Spleen (tissue), 11 donors: Measurements from ENCODE around the gene ZNF581. TPM values are rescaled to one million over a fixed set of nuclear protein-coding genes. Genes with fewer than 3 reads are reported as not detected.
A peak's percentile ranks its signal among the peaks of the same experiment; 100 is the strongest.

ENCODE experiments used
- DNase-seq: peaks from one replicate; pipeline ENCODE4 v3.0.0-alpha.2; 2020
- H3K27ac ChIP-seq, 8 donors: fragments of 200-600 bp; sonication (generic) in 7 of 8; 1 replicate in 4 of 8; 2 replicates in 4 of 8; pipeline versions ENCODE4 v1.5.0 to v1.8.0; 2016 to 2021; ENCODE audit warnings: inconsistent platforms in 4 of 8, mild to moderate bottlenecking in 4 of 8, moderate library complexity in 1 of 8
- H3K27me3 ChIP-seq, 7 donors: fragments of 200-600 bp; sonication (generic) in 6 of 7; replicated peaks in 1 of 7; 1 replicate in 4 of 7; 2 replicates in 3 of 7; pipeline versions ENCODE4 v1.5.0 to v1.8.0; 2016 to 2021; ENCODE audit warnings: inconsistent platforms in 3 of 7, mild to moderate bottlenecking in 1 of 7
- H3K36me3 ChIP-seq, 6 donors: fragments of 200-600 bp; sonication (generic) in 5 of 6; 1 replicate in 4 of 6; 2 replicates in 2 of 6; pipeline versions ENCODE4 v1.5.0 to v1.8.0; 2016 to 2021; ENCODE audit warnings: inconsistent platforms in 2 of 6
- H3K4me1 ChIP-seq, 6 donors: fragments of 200-600 bp; sonication (generic) in 5 of 6; 1 replicate in 3 of 6; 2 replicates in 3 of 6; pipeline versions ENCODE4 v1.5.0 to v1.8.0; 2016 to 2021; ENCODE audit warnings: inconsistent platforms in 3 of 6
- H3K4me3 ChIP-seq, 8 donors: fragments of 200-600 bp; sonication (generic) in 7 of 8; 1 replicate in 4 of 8; 2 replicates in 4 of 8; pipeline versions ENCODE4 v1.5.0 to v1.8.0; 2016 to 2021; ENCODE audit warnings: inconsistent platforms in 4 of 8, mild to moderate bottlenecking in 4 of 8, moderate library complexity in 2 of 8
- H3K9me3 ChIP-seq, 8 donors: fragments of 200-600 bp; sonication (generic) in 7 of 8; 1 replicate in 4 of 8; 2 replicates in 4 of 8; pipeline versions ENCODE4 v1.5.0 to v1.8.0; 2016 to 2021; ENCODE audit warnings: inconsistent platforms in 4 of 8
- POLR2A ChIP-seq, 3 donors: fragments of 450-650 bp; IDR thresholded peaks; one replicate each; pipeline ENCODE4 v1.5.1; 2017; ENCODE audit warnings: antibody characterized with exemption in 3 of 3, mild to moderate bottlenecking in 1 of 3
- POLR2AphosphoS5 ChIP-seq, 3 donors: sonication (generic); formaldehyde crosslinking; IDR thresholded peaks; one replicate each; pipeline ENCODE4 v1.5.1; 2017; ENCODE audit warnings: antibody characterized with exemption in 3 of 3
- WGBS, 5 donors: extraction: QIAGEN DNeasy Blood & Tissue Kit in 3 of 5; methylation state at CpG; one replicate each; pipeline versions ENCODE4 v1.1.5 to v1.1.7; 2013 to 2018; 5-methylcytosine and 5-hydroxymethylcytosine counted together
- intact Hi-C: fragments of 100-400 bp; cut with DNase I; formaldehyde crosslinking; loops from one replicate; pipeline ENCODE4 v1.15.0; 2023; ENCODE audit warnings: low total_unique reads
- polyA plus RNA-seq, 3 donors: library from polyadenylated mRNA; stranded (reverse); fragments of 200-250 nt; gene quantifications; one replicate each; pipeline ENCODE4 v1.2.1, GENCODE V29; 2013
- total RNA-seq, 7 donors: library from RNA; depleted of rRNA in 3 of 7; stranded (reverse); fragments of >200 nt in 3 of 7; fragmentation: NEBNext Ultra II Directional in 4 of 7; extraction: Animal tissue kit (Norgen Biotek cat#: 25700) in 4 of 7; gene quantifications; one replicate each; pipeline versions ENCODE4 v1.1.0 to v1.2.1, GENCODE V29; 2016 to 2021
- TF ChIP-seq, protein P1 (sequence below), 11 experiments: fragments of 200-600 bp in 7 of 11; fragments of 450-650 bp in 4 of 11; sonication (generic) in 4 of 11; IDR thresholded peaks in 8 of 11; conservative IDR thresholded peaks in 3 of 11; 1 replicate in 7 of 11; 2 replicates in 4 of 11; pipeline versions ENCODE4 v1.4.0 to v1.8.0; 2016 to 2021; ENCODE audit warnings: antibody characterized with exemption in 11 of 11, inconsistent platforms in 4 of 11, mild to moderate bottlenecking in 1 of 11
- donor health status: healthy with polysubstance abuse.
- donor health status: DM: no; HTN: no; CAD: no; lungs with moderate emphysema.
- donor health status: DM: no; HTN: no; CAD: no.
- donor health status: Bipolar disorder and iron deficiency.
- donor health status: healthy.
- donor health status: DM: no; HTN: no; CAD: no.
- donor health status: DM: yes; HTN: yes; CAD: no.

ZNF581 gene
- total and polyA plus RNA-seq, 10 donors = 21.4 to 46.5 (median 30.2) TPM

DNA sequence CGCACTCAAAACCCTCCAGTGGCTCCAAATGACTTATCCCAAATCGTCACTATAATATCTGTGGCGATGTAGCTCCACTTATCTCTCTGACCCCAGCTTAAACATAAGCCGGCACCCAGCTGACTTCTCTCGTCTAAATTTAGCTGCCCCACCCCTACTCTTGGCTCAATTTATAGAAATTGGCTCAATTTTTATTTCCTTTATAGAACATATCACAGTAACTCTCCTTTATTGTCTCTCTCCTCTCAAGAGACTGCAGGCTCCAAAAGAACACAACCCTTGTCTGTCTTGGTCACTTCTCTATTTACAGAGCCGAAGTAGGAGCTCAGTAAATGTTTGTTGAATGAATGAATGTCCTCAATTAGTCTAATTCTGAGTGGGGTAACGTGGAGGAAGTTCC lies 19.9 kb upstream of the ZNF581 start:
- no peak for DNase-seq
- 65 to 78% (median 72%) methylated on average over 7 of the region's 7 CpGs for WGBS, 5 donors
- Histone ChIP-seq H3K27ac (peak overlapping the region in 7 of 8 donors; percentile 92 to 98 (median 95)), H3K27me3 (no peaks in the 10 kb centered on the region), H3K4me1 (peaks cover 0 to 82% (median 37%) of the 10 kb centered on the region in 6 donors), H3K36me3 (peaks cover 0 to 25% (median 8%) of the 10 kb centered on the region in 6 donors), H3K4me3 (peak overlapping the region in 4 of 8 donors; percentile 44 to 77 (median 47)), H3K9me3 (no peaks in the 10 kb centered on the region)
- TF ChIP-seq, protein P1, sequence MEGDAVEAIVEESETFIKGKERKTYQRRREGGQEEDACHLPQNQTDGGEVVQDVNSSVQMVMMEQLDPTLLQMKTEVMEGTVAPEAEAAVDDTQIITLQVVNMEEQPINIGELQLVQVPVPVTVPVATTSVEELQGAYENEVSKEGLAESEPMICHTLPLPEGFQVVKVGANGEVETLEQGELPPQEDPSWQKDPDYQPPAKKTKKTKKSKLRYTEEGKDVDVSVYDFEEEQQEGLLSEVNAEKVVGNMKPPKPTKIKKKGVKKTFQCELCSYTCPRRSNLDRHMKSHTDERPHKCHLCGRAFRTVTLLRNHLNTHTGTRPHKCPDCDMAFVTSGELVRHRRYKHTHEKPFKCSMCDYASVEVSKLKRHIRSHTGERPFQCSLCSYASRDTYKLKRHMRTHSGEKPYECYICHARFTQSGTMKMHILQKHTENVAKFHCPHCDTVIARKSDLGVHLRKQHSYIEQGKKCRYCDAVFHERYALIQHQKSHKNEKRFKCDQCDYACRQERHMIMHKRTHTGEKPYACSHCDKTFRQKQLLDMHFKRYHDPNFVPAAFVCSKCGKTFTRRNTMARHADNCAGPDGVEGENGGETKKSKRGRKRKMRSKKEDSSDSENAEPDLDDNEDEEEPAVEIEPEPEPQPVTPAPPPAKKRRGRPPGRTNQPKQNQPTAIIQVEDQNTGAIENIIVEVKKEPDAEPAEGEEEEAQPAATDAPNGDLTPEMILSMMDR (IDR thresholded peaks at IDR 0.05 in 8 of 11, conservative IDR thresholded peaks at IDR 0.05 in 3 of 11) = no peak
- no peak for TF ChIP-seq POLR2A (IDR thresholded peaks at IDR 0.05)
- no peak for TF ChIP-seq POLR2AphosphoS5 (IDR thresholded peaks at IDR 0.05)
- intact Hi-C loops = no loop called here

DNA sequence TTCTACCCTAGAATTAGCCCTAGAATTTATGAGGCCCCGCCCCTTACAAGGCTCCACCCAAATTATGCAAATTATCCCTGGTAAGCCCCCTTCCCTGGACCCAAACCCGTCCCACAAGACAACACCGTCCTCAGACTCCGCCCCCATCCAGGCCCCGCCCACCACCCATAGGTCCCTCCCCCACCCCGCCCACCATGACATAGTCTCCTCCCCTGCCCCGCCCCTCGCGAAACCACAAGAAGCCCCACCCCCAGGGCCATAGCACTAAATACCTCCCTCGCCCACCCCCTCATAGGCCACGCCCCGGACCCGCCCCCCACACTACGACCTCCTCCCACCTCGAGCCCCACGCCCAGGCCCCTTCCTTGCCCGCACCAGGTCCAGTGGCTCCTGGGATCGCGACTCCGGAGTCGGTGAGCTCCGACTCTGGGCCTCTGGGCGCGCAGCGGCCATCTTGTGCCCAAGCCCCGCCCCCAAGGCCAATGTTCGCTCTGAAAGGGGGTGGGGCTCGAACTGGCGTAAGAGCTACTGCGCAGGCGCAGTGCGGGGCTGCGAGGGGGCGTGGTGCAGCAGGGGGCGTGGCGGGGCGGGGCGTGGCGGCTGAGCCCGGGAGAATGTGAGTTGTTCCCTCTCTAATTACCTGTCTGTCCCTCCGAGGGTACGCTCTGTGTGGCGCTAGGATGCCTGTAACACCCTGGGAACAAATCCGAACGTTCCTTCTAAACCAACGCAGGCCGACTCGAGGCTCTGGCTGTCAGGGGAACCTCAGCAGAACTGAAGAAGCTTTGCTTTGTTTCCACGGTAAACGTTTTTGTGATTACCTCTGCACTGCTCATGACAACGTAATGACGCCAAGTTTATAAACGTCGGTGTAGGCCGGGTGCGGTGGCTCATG lies 19.1 kb upstream of the ZNF581 start, which contains the start of gene ZNF784:
TSS of gene ZNF784 (minus strand) at position 458 of the 895 bp plus-strand sequence. CDS start at position 453, 5 bp downstream.
- peak within 1 kb of the TSS; percentile 92 to 98 (median 94) for H3K27ac ChIP-seq
- intact Hi-C loops = no loop called here
- no peaks in the 10 kb centered on the region for H3K9me3 ChIP-seq
- peaks cover 0 to 74% (median 36%) of the 10 kb centered on the region in 6 donors for H3K4me1 ChIP-seq
- DNase-seq = peak; percentile 96
- H3K27me3 ChIP-seq = no peaks in the 10 kb centered on the region
- peak within 1 kb of the TSS; percentile 25 to 77 (median 44) for H3K4me3 ChIP-seq
- peaks cover 0 to 25% (median 8%) of the 10 kb centered on the region in 6 donors for H3K36me3 ChIP-seq
- WGBS, 5 donors = 1% methylated on average over 25 to 56 of the region's 56 CpGs
- TF ChIP-seq POLR2A (IDR thresholded peaks at IDR 0.05) = peak in 2 of 3 donors; percentile 15 to 20
- TF ChIP-seq POLR2AphosphoS5 (IDR thresholded peaks at IDR 0.05) = peak; percentile 86 to 91 (median 88)
- TF ChIP-seq, protein P1 (IDR thresholded peaks at IDR 0.05 in 8 of 11, conservative IDR thresholded peaks at IDR 0.05 in 3 of 11) = peak in 1 of 11 experiments; percentile 14

DNA sequence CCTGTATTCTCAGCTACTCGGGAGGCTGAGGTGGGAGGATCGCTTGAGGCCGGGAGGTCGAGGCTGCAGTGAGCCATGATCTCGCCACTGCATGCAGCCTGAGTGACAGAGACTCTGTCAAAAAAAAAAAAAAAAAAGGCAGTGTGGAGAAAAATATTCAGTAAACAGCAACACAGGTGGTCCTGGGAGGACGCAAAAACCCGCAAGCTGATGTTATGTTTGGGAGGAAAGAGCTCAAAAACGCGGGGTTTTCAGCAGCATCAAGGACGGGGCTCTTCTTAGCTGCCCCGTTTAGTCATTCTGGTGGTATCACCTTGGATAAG lies 18.5 kb upstream of the ZNF581 start:
- H3K27ac ChIP-seq = peak overlapping the region; percentile 92 to 98 (median 94)
- no peaks in the 10 kb centered on the region for H3K9me3 ChIP-seq
- intact Hi-C loops = no loop called here
- H3K36me3 ChIP-seq = peaks cover 0 to 25% (median 8%) of the 10 kb centered on the region in 6 donors
- no peaks in the 10 kb centered on the region for H3K27me3 ChIP-seq
- peaks cover 0 to 68% (median 36%) of the 10 kb centered on the region in 6 donors for H3K4me1 ChIP-seq
- H3K4me3 ChIP-seq = peak overlapping the region; percentile 25 to 77 (median 44)
- DNase-seq = no peak
- TF ChIP-seq, protein P1 (IDR thresholded peaks at IDR 0.05 in 8 of 11, conservative IDR thresholded peaks at IDR 0.05 in 3 of 11) = no peak
- TF ChIP-seq POLR2A (IDR thresholded peaks at IDR 0.05) (no peak), POLR2AphosphoS5 (IDR thresholded peaks at IDR 0.05) (no peak)
- WGBS, 5 donors = 42 to 52% (median 45%) methylated on average over 11 of the region's 11 CpGs

DNA sequence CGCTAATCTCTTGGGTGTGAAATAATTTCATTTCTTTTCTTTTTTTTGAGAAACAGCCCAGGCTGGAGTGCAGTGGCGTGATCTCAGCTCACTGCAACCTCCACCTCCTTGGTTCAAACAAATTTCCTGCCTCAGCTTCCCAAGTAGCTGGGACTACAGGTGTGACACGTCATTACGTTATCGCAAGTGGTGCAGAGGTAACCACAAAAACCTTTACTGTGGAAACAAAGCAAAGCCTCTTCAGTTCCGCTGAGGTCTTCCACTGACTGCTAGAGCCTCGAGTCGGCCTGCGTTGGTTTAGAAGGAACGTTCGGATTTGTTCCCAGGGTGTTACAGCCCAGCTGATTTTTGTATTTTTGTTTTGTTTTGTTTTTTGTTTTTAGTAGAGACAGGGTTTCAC lies 17.1 kb upstream of the ZNF581 start:
- Histone ChIP-seq H3K27ac (peak overlapping the region in 4 of 8 donors; percentile 17 to 48 (median 32)), H3K4me3 (no peak overlapping the region), H3K9me3 (no peaks in the 10 kb centered on the region), H3K4me1 (peaks cover 0 to 57% (median 26%) of the 10 kb centered on the region in 6 donors), H3K27me3 (no peaks in the 10 kb centered on the region), H3K36me3 (peaks cover 0 to 13% (median 8%) of the 10 kb centered on the region in 6 donors)
- DNase-seq = no peak
- intact Hi-C loops = no loop called here
- TF ChIP-seq POLR2A (IDR thresholded peaks at IDR 0.05) (no peak), POLR2AphosphoS5 (IDR thresholded peaks at IDR 0.05) (peak in 1 of 3 donors; percentile 56)
- TF ChIP-seq, protein P1 (IDR thresholded peaks at IDR 0.05 in 8 of 11, conservative IDR thresholded peaks at IDR 0.05 in 3 of 11) = no peak
- 73 to 87% (median 76%) methylated on average over 11 of the region's 11 CpGs for WGBS, 5 donors
